ENCODE data around the gene IL22.
"Not testable (repeated sequence)": the region's sequence is repeated elsewhere in the genome, so short reads cannot be mapped to it uniquely, and the experiment has no call there.

The IL22 gene

GRCh38 chr12:68225576-68226476, 27.6 kb downstream of the IL22 start, which contains the start of gene IL26:
IL26 (minus strand) TSS chr12:68225810; CDS start chr12:68225756, 54 bp downstream.
- DNase-seq, result peak; percentile 34

- DNase-seq, result no peak
These were observed 28.7 kb downstream of the IL22 start for GRCh38 chr12:68224613-68225285.

DNA sequence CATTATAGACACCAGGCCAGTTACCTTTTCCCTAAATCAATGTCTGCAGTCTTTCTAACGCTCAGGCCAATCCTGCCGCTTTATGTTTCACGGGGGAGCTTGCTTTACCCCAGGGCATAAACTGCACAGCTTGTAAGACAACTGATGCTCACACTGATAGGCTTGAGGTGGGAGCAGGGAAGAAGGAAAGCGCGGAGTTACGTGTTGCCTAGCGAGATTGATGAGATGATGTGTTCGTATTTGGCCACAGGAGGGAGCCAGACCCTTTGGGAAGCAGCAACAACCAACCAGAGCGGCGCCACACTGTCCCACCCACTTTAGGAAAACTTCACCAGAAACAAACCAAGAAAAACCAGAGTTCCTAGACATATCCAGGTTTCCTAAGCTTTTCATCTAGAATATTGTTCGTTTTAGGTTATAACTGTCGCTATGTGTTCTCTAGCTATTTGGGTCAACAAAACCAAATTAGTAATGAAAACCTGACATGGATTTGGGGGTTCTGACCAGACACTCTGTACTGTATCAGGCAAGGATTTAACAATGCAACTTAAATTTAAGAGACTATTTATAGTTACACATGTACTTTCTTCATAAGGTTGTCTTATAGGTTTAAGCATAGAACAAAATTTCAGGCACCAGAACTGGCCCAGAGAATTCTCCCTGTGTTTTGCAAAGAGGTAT, 30.2 kb downstream of the IL22 start:
- peak; percentile 50 for DNase-seq

GRCh38 chr12:68222326-68222725, 31.1 kb downstream of the IL22 start:
- no peak for DNase-seq

DNA sequence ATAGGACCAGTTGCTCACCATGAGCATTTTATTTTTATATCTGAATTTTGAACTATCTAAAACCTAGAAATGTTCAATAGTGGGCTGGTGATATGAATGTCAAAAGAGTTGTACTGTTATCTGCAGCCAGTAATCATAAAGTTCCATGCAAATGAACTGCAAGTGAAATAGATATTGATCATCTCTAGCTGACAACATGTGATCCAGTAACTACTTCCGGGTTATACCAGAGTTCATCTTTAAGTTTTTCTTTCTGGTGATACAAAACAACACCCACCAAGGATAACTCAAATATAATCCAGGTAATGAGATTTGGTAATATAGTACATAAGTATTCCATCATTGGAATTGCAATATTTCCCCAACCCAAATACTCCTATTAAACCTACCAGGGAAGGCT, 31.9 kb downstream of the IL22 start:
- DNase-seq, result no peak

DNA sequence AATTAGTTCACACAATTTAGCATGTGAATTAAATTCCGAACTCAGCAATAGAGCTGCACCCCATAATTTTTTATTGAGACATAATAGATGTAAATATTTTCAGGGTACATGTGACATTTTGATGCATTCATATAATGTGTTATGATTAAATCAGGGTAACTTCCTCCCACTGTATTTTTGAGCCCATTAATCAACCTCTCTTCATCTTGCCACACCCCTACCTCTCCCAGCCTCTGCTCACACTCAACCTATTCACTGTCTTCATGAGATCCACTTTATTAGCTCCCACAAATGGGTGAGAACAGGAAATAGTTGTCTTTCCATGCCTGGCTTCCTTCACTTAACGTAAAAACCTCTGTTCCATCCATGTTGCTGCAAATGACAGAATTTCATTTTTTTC, 42.5 kb downstream of the IL22 start:
- DNase-seq, result no peak

DNA sequence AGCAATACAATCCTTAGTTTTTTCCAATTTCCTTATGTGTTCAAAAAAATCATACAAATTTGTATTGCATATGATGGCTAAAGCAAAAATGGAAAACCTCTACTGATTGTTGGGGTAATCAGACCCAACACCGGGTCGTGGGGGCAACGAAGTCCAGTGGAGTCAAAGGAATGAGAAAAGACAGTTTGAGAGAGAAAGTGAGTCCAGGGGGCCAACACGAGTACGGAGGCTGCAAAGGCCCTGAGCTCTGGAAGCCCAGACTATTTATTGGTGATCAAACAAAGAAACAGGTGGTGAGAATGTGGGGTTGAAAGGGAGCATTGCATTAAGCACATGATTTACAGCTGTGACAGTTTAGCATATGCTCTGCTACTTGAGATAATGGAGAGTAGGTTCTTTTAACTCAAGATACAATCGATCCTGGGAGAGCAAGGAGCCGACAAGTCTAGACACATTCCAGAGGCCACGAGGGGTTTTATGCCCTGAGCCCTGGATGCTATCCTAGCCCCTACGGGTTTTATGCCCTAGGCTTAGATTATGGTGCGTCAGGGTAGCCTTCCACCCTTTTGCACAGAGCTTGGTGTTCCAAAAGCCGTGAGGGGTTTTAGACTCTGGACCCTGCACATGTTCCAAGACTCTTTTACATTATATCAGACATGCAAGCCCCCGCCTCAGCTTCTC, 44.2 kb downstream of the IL22 start:
- DNase-seq, result not testable (repeated sequence)

DNA sequence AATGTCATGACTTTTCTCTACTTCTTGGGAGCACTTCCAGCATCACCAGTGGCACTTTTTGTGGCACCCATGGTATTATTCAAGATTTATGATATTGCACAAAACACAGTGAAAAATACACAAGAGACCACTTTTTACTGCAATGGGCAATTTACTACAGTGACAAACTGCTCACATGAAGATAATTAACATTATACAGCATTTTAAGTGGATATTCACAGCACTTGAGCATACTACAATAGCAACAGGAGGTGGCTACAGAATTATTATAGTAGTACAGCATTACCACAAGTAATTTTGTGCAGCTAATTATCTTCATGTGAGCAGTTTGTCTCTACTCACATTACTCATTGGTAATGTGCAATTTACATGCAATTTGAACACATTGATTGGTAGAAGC, 46.1 kb downstream of the IL22 start:
- DNase-seq, result no peak

GRCh38 chr12:68206446-68206845, 47.0 kb downstream of the IL22 start:
- DNase-seq, result no peak

- DNase-seq, result no peak
These were observed 49.9 kb downstream of the IL22 start for GRCh38 chr12:68203460-68203875.

GRCh38 chr12:68200854-68201253, 52.5 kb downstream of the IL22 start:
- no peak for DNase-seq

DNA sequence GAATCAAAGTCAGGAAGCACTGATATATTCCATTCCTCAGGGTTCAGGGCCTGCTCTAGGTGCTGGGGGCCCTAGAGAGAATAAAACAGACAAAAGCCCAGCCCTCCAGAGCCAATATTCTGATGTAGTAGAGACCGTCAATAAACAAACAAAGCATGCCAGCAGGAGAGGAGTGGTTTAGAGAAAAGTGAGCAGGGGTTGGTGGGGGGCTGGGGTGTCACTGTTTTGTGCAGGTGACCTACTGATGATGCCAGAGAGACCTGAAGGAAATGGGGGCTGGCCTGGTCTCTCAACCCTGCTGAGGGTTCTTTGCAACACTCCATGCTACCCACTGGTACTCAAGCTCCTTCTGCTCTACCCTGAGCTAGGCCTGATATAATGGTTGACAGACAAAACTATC, 54.3 kb downstream of the IL22 start:
- no peak for DNase-seq

- DNase-seq, result no peak
These were observed 54.8 kb downstream of the IL22 start for GRCh38 chr12:68198507-68199086.

All from stimulated activated naive CD4-positive, alpha-beta T cell treated with Interleukin-2 at 50 U/mL for 16 hours (primary cell).